ENCODE data around the gene RNASE12. TPM values are rescaled to one million over a fixed set of nuclear protein-coding genes. Genes with fewer than 3 reads are reported as not detected.

Gene RNASE12
- polyA plus RNA-seq, 1 donor from 2014 or later, result not detected

Other genes with a start within 250 kb of the RNASE12 start
- gene PARP2, start 247.7 kb downstream of the RNASE12 start, polyA plus RNA-seq, result 71.5 and 78.7 TPM in 2 replicates
- gene TEP1, start 177.9 kb downstream of the RNASE12 start, polyA plus RNA-seq, result 5.2 and 6.8 TPM in 2 replicates
- not detected in 2 replicates for gene KLHL33, start 155.2 kb downstream of the RNASE12 start, polyA plus RNA-seq
- gene OSGEP, start 136.6 kb downstream of the RNASE12 start, polyA plus RNA-seq, result 248 and 264 TPM in 2 replicates
- gene APEX1, start 136.2 kb downstream of the RNASE12 start, polyA plus RNA-seq, result 44.5 and 50.7 TPM in 2 replicates
- 77.2 and 85.3 TPM in 2 replicates for gene PIP4P1, start 129.9 kb downstream of the RNASE12 start, polyA plus RNA-seq
- 12.3 and 12.6 TPM in 2 replicates for gene PNP, start 122.0 kb downstream of the RNASE12 start, polyA plus RNA-seq
- gene RNASE10, start 85.8 kb downstream of the RNASE12 start, polyA plus RNA-seq, result not detected in 2 replicates
- gene RNASE9, start 30.3 kb downstream of the RNASE12 start, polyA plus RNA-seq, result not detected in 2 replicates
- not detected in 2 replicates for gene RNASE11, start 3.4 kb downstream of the RNASE12 start, polyA plus RNA-seq
- not detected in 2 replicates for gene OR6S1, start 50.3 kb upstream of the RNASE12 start, polyA plus RNA-seq
- 1.1 TPM in 1 of 2 replicates, not detected in the other for gene RNASE4, start 93.2 kb upstream of the RNASE12 start, polyA plus RNA-seq
- gene ANG, start 97.4 kb upstream of the RNASE12 start, polyA plus RNA-seq, result 0.47 TPM in 1 of 2 replicates, not detected in the other
- not detected in 2 replicates for gene EDDM3A, start 154.5 kb upstream of the RNASE12 start, polyA plus RNA-seq
- not detected in 2 replicates for gene EDDM3B, start 177.0 kb upstream of the RNASE12 start, polyA plus RNA-seq
- gene RNASE6, start 189.9 kb upstream of the RNASE12 start, polyA plus RNA-seq, result not detected in 2 replicates
- gene RNASE1, start 211.5 kb upstream of the RNASE12 start, polyA plus RNA-seq, result 0.64 TPM in 1 of 2 replicates, not detected in the other